HG03139 (cell line): ENCODE data around the gene MND1.
"Not testable (repeated sequence)": the region's sequence is repeated elsewhere in the genome, so short reads cannot be mapped to it uniquely, and the experiment has no call there.

Experiments
- ATAC-seq: cut with Tn5 transposase; IDR thresholded peaks from one replicate; pipeline ENCODE4 v1.9.1; 2021; ENCODE audit not compliant: unreplicated experiment

The MND1 gene

GRCh38 chr4:153438916-153439756 is 94.6 kb downstream of the MND1 start:
- peak; percentile 71 for ATAC-seq

DNA sequence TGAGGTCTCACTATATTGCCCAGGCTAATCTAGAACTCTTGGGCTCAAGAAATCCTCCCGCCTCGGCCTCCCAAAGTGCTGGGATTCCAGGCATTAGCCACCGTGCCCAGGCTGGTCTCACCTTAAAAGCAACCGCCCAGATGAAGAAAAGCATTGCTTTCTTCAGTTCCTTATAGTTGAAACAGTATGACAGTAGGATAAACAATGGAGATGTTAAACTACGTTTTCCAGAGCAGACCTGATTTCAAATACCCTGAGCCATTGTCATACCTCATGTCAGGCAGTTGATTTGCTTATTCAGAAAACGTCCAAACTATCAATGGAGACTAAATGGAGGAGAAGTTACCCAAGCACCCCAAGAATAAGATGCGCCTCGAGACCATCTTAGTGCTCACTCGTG is 95.3 kb downstream of the MND1 start:
- ATAC-seq: no peak

GRCh38 chr4:153440475-153440874 is 96.0 kb downstream of the MND1 start:
- ATAC-seq: no peak

GRCh38 chr4:153447175-153447905 is 102.9 kb downstream of the MND1 start:
- ATAC-seq: no peak

- no peak for ATAC-seq
Observed at GRCh38 chr4:153448003-153448731, 103.7 kb downstream of the MND1 start.

- ATAC-seq: no peak
Observed at GRCh38 chr4:153449338-153449737, 104.8 kb downstream of the MND1 start.

GRCh38 chr4:153450544-153450917 is 106.0 kb downstream of the MND1 start:
- ATAC-seq: no peak

DNA sequence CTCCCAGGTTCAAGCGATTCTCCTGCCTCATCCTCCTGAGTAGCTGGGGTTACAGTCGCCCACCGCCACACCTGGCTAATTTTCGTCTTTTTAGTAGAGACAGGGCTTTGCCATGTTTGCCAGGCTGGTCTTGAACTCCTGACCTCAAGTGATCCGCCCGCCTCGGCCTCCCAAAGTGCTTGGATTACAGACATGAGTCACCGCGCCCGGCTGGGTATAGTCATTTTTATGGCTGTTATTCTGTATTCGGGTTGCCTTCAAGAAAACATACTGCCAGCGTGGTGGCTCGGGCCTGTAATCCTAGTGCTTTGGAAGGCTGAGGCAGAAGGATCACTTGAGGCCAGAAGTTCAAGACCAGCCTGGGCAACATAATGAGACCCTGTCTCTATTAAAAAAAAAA is 106.7 kb downstream of the MND1 start:
- not testable (repeated sequence) for ATAC-seq

GRCh38 chr4:153451911-153452657 is 107.6 kb downstream of the MND1 start:
- no peak for ATAC-seq

DNA sequence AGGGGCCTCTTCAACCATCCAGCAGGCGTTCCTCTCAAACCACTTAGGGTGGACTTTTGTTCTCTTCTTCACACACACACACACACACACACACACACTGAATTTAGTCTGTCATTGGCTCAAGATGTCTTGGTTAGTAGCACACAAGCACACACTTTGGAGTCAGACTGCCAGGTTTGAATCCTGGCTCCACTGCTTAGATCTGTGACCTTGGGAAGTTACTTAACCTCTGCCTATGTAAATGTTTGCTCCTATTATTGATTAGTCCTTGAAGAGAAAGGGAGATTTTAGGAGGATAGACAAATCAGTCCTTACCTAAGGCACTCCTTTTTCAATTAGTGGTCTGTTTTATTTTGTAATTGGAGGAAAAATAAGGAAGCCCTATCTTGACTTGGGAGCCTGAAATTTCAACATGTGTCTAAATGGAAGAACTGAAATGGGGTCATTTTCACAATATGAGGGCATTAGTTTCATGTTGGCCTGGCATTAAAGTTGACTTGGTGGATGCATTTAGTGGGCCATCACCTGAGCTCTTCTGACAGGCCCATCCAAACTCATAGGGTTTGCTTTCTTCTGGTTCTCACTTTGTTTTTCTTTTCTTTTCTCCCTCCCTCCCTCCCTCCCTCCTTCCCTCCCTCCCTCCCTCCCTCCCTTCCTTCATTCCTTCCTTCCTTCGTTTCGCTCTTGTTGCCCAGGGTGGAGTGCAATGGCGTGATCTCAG is 108.3 kb downstream of the MND1 start:
- no peak for ATAC-seq

DNA sequence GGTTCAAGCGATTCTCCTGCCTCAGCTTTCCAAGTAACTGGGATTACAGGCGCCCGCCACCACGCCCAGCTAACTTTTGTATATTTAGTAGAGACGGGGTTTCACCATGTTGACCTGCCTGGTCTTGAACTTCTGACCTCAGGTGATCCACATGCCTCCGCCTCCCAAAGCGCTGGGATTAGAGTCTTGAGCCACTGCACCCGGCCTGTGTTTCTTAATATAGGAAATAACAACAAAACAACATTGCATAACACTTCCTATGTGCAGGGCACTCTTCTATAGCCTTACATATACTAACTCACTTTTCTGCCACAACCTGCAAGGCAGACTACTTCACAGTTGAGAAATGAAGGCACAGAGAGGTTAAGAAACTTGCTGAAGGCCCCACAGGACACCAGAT is 108.9 kb downstream of the MND1 start:
- no peak for ATAC-seq

DNA sequence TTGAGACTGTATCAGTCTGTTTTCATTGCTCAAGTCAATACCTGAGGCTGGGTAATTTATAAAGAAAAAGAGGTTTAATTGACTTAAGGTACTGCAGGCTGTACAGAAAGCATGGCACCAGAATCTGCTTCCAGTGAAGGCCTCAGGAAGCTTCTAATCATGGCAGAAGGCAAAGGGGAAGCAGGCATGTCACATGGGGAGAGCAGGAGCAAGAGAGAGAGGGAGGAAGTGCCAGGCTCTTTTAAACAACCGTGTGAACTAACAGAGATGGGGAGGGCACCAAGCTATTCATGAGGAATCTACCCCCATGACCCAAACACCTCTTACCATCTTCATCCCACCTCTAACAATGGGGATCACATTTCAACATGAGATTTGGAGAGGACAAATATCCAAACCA is 114.5 kb downstream of the MND1 start:
- ATAC-seq: no peak

DNA sequence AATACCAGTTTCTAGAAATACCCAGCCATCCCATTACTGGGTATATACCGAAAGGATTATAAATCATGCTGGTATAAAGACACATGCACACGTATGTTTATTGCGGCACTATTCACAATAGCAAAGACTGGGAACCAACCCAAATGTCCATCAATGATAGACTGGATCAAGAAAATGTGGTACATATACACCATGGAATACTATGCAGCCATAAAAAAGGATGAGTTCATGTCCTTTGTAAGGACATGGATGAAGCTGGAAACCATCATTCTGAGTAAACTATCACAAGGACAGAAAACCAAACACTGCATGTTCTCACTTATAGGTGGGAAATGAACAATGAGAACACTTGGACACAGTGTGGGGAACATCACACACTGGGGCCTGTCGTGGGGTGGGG is 117.1 kb downstream of the MND1 start:
- ATAC-seq: not testable (repeated sequence)

DNA sequence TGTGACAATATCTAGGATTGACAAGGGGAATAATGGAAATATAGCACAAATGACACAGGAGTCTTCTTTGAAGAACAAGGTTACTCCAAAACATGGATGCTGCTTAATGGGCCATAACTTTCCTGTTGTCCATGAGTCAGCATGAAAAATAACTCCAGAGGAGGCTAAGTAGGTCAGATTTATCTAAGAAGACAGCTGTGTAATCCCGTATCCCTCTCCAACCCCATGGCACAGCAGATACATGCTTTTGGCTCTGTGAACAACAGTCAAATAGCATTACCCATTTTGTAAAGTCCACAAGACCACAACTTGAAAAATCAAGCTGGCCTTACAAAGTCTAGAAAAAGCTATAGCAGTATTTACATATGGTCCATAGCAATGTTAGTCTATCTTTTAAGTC is 119.6 kb downstream of the MND1 start:
- no peak for ATAC-seq
